MM.1S (cell line): ENCODE data around the gene SLC44A1.

Experiments used
- DNase-seq: peaks from one replicate; pipeline ENCODE4 v3.0.0-alpha.2; 2015
- H2AFZ ChIP-seq: fragments of 300-600 bp; sonication (generic); 2 replicates; pipeline ENCODE4 v1.6.0; 2016; ENCODE audit warnings: antibody characterized with exemption, low read length
- H3F3A ChIP-seq: fragments of 300-600 bp; sonication (generic); 2 replicates; pipeline ENCODE4 v1.6.1; 2016; ENCODE audit warnings: mild to moderate bottlenecking, antibody characterized with exemption, low read length, moderate library complexity, mixed read lengths; ENCODE audit not compliant: insufficient read depth
- H3K27ac ChIP-seq: fragments of 300-600 bp; sonication (generic); 2 replicates; pipeline ENCODE4 v1.5.1; 2016; ENCODE audit warnings: mild to moderate bottlenecking, low read length
- H3K27me3 ChIP-seq: fragments of 300-600 bp; sonication (generic); replicated peaks from 2 replicates; pipeline ENCODE4 v1.6.0; 2016; ENCODE audit warnings: low read length; ENCODE audit not compliant: insufficient read depth
- H3K36me3 ChIP-seq: fragments of 300-600 bp; sonication (generic); replicated peaks from 2 replicates; pipeline ENCODE4 v1.6.1; 2016; ENCODE audit warnings: mild to moderate bottlenecking, low read length, mixed read lengths; ENCODE audit not compliant: insufficient read depth
- H3K4me1 ChIP-seq: fragments of 300-600 bp; sonication (generic); 2 replicates; pipeline ENCODE4 v1.6.1; 2016; ENCODE audit warnings: low read length, mixed read lengths
- H3K4me2 ChIP-seq: fragments of 300-600 bp; sonication (generic); 2 replicates; pipeline ENCODE4 v1.6.0; 2016; ENCODE audit warnings: low read depth, low read length
- H3K4me3 ChIP-seq: fragments of 300-600 bp; sonication (generic); 2 replicates; pipeline ENCODE4 v1.5.1; 2016; ENCODE audit warnings: low read length, mixed read lengths
- H3K79me2 ChIP-seq: fragments of 300-600 bp; sonication (generic); 2 replicates; pipeline ENCODE4 v1.6.1; 2016; ENCODE audit warnings: mixed run types, low read length, mixed read lengths
- H3K9ac ChIP-seq: fragments of 300-600 bp; sonication (generic); 2 replicates; pipeline ENCODE4 v1.6.1; 2016; ENCODE audit warnings: low read length, mixed read lengths
- H3K9me2 ChIP-seq: fragments of 300-600 bp; sonication (generic); replicated peaks from 2 replicates; pipeline ENCODE4 v1.6.1; 2016; ENCODE audit warnings: mild to moderate bottlenecking, low read length, mixed read lengths; ENCODE audit not compliant: insufficient read depth
- H3K9me3 ChIP-seq: fragments of 300-600 bp; sonication (generic); replicated peaks from 2 replicates; pipeline ENCODE4 v1.6.1; 2016; ENCODE audit warnings: mild to moderate bottlenecking, low read length, mixed read lengths; ENCODE audit not compliant: insufficient read depth
- H4K20me1 ChIP-seq: fragments of 300-600 bp; sonication (generic); 2 replicates; pipeline ENCODE4 v1.6.1; 2016; ENCODE audit warnings: mild to moderate bottlenecking, low read length, moderate library complexity, mixed read lengths; ENCODE audit not compliant: insufficient read depth
- EZH2 ChIP-seq: fragments of 300-600 bp; sonication (generic); optimal IDR thresholded peaks from 2 replicates; pipeline ENCODE3; 2017; ENCODE audit warnings: low read depth, mild to moderate bottlenecking, antibody characterized with exemption, low read length, mixed read lengths
- EZH2phosphoT487 ChIP-seq: fragments of 300-600 bp; sonication (generic); IDR thresholded peaks from 2 replicates; pipeline ENCODE4 v1.6.1; 2018; ENCODE audit warnings: antibody characterized with exemption, low read length
- TF ChIP-seq, protein P1 (sequence below): fragments of 300-600 bp; sonication (generic); IDR thresholded peaks from 2 replicates; pipeline ENCODE4 v1.5.1; 2016; ENCODE audit warnings: antibody characterized with exemption, low read length, mixed read lengths

Gene SLC44A1

DNA sequence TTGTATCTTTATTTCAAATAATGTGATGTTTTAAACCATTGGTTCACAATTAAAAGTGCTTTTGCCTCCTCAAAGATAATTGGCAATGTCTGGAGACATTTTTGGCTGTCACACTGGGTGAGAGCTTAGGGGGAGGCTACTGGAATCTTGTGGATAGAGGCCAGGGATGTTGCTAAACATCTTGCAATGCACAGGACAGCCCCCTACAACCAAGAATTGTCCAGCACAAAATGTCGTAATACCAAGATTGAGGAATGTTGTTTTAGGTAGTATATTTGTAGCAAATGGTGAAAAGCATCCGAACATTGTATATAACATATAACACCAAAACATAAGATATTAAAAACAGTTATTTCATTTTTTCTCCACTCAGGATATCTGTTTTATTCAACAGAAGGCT, 99.8 kb downstream of the SLC44A1 start:
- no peak for DNase-seq
- H2AFZ ChIP-seq: no peak overlapping the region
- H3K9me2 ChIP-seq: no peaks in the 10 kb centered on the region
- H3F3A ChIP-seq: peaks cover 6% of the 10 kb centered on the region; the same call in 1 of the 2 replicates
- no peaks in the 10 kb centered on the region for H4K20me1 ChIP-seq
- no peaks in the 10 kb centered on the region for H3K27me3 ChIP-seq
- no peaks in the 10 kb centered on the region; the same call in 1 of the 2 replicates for H3K36me3 ChIP-seq
- no peaks in the 10 kb centered on the region for H3K9me3 ChIP-seq
- TF ChIP-seq EZH2phosphoT487 (no peak), EZH2 (no peak)
- TF ChIP-seq, protein P1, sequence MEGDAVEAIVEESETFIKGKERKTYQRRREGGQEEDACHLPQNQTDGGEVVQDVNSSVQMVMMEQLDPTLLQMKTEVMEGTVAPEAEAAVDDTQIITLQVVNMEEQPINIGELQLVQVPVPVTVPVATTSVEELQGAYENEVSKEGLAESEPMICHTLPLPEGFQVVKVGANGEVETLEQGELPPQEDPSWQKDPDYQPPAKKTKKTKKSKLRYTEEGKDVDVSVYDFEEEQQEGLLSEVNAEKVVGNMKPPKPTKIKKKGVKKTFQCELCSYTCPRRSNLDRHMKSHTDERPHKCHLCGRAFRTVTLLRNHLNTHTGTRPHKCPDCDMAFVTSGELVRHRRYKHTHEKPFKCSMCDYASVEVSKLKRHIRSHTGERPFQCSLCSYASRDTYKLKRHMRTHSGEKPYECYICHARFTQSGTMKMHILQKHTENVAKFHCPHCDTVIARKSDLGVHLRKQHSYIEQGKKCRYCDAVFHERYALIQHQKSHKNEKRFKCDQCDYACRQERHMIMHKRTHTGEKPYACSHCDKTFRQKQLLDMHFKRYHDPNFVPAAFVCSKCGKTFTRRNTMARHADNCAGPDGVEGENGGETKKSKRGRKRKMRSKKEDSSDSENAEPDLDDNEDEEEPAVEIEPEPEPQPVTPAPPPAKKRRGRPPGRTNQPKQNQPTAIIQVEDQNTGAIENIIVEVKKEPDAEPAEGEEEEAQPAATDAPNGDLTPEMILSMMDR: no peak
- H3K27ac ChIP-seq: no peak overlapping the region
- no peak overlapping the region for H3K4me2 ChIP-seq
- H3K4me3 ChIP-seq: no peak overlapping the region
- H3K9ac ChIP-seq: no peak overlapping the region
- H3K4me1 ChIP-seq: peaks cover 21% of the 10 kb centered on the region; the same call in 1 of the 2 replicates
- peaks cover 18% of the 10 kb centered on the region for H3K79me2 ChIP-seq

GRCh38 chr9:105345626-105346025, 101.2 kb downstream of the SLC44A1 start:
- H2AFZ ChIP-seq: no peak overlapping the region
- no peaks in the 10 kb centered on the region for H3K9me2 ChIP-seq
- H3K4me3 ChIP-seq: no peak overlapping the region
- no peak overlapping the region for H3K9ac ChIP-seq
- peaks cover 6% of the 10 kb centered on the region; the same call in 1 of the 2 replicates for H3F3A ChIP-seq
- no peaks in the 10 kb centered on the region; the same call in 1 of the 2 replicates for H3K36me3 ChIP-seq
- H3K27ac ChIP-seq: no peak overlapping the region
- H4K20me1 ChIP-seq: no peaks in the 10 kb centered on the region
- H3K9me3 ChIP-seq: no peaks in the 10 kb centered on the region
- peaks cover 18% of the 10 kb centered on the region for H3K79me2 ChIP-seq
- H3K4me1 ChIP-seq: peaks cover 14% of the 10 kb centered on the region; the same call in 1 of the 2 replicates
- DNase-seq: no peak
- H3K4me2 ChIP-seq: no peak overlapping the region
- no peaks in the 10 kb centered on the region for H3K27me3 ChIP-seq
- TF ChIP-seq, protein P1: no peak
- TF ChIP-seq EZH2: no peak

GRCh38 chr9:105346273-105346672, 101.8 kb downstream of the SLC44A1 start:
- Histone ChIP-seq H3K9ac (no peak overlapping the region), H3K9me3 (no peaks in the 10 kb centered on the region), H3F3A (peaks cover 5% of the 10 kb centered on the region; the same call in 1 of the 2 replicates), H3K4me3 (no peak overlapping the region), H3K27ac (no peak overlapping the region), H3K9me2 (no peaks in the 10 kb centered on the region), H4K20me1 (no peaks in the 10 kb centered on the region), H3K27me3 (no peaks in the 10 kb centered on the region), H3K79me2 (peaks cover 15% of the 10 kb centered on the region), H3K36me3 (no peaks in the 10 kb centered on the region; the same call in 1 of the 2 replicates), H2AFZ (no peak overlapping the region), H3K4me2 (no peak overlapping the region), H3K4me1 (peaks cover 12% of the 10 kb centered on the region; the same call in 1 of the 2 replicates)
- DNase-seq: no peak
- TF ChIP-seq, protein P1: no peak
- TF ChIP-seq EZH2 (no peak), EZH2phosphoT487 (no peak)
